GM12872 (cell line): ENCODE measurements around the gene TXN.

Experiments
- TF ChIP-seq, protein P1 (sequence below): IDR thresholded peaks from 3 replicates; pipeline ENCODE4 v1.5.1; 2011; ENCODE audit warnings: low read depth, mild to moderate bottlenecking, low read length, moderate library complexity; ENCODE audit not compliant: insufficient read depth

The TXN gene

DNA sequence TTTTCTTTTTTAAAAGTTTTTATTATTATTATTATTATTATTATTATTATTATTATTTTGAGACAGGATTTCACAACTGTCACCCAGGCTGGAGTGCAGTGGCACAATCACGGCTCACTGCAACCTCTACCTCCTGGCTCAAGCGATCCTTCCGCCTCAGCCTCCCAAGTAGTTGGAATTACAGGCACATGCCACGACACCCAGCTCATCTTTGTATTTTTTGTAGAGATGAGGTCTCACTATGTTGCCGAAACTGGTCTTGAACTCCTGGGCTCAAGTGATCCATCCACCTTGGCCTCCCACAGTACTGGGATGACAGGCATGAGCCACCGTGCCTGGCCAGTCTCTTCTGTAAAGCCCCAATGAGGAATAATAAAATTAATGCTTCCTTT, 31.0 kb upstream of the TXN start:
- TF ChIP-seq, protein P1, sequence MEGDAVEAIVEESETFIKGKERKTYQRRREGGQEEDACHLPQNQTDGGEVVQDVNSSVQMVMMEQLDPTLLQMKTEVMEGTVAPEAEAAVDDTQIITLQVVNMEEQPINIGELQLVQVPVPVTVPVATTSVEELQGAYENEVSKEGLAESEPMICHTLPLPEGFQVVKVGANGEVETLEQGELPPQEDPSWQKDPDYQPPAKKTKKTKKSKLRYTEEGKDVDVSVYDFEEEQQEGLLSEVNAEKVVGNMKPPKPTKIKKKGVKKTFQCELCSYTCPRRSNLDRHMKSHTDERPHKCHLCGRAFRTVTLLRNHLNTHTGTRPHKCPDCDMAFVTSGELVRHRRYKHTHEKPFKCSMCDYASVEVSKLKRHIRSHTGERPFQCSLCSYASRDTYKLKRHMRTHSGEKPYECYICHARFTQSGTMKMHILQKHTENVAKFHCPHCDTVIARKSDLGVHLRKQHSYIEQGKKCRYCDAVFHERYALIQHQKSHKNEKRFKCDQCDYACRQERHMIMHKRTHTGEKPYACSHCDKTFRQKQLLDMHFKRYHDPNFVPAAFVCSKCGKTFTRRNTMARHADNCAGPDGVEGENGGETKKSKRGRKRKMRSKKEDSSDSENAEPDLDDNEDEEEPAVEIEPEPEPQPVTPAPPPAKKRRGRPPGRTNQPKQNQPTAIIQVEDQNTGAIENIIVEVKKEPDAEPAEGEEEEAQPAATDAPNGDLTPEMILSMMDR: no peak

DNA sequence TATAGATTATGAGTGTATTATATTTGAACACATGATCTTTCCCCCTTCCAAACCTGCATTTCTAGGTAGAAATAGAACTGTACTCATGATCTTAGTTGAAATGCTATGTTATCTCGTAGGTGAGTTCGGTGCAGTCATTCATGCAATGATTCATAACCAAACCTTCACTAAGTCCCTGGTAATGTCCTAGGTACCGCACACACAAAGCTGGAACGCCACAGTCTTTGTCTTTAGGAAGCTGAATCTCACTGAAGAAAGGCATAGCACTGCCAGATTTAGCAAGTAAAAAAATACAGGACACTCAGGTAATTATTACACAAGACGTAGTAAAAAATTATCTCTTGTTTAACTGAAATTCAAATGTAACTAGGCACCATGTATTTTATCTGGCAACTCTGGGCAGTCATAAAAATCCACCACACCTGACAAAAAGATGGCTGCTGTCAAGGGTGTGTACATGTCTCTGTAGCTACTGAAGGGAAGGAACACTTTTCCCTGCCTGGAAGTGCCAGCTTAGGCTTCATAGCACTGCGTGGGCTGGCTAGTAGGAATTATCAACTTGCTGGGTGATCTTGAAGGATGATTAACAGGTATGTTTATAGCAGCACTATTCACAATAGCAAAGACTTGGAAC, 28.0 kb upstream of the TXN start:
- TF ChIP-seq, protein P1: no peak

DNA sequence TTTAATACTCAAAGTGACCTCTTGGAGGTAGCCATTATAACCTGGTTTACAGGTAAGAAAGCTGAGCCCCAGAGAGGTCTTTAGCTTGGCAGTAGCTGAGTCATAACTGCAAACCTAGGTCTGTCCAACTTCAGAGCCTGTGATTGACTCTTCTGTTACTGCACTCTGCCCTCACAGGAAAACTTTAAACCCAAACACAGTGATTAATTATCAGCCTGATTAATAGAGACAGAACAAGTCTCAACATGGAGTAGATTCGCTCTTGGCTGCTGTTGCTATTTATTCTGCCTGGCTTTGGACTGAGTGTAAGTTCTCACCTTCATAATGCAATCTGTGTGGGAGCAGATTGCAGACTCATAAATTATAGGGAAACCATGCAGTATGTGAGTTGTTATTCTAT, 27.4 kb upstream of the TXN start:
- TF ChIP-seq, protein P1: no peak

DNA sequence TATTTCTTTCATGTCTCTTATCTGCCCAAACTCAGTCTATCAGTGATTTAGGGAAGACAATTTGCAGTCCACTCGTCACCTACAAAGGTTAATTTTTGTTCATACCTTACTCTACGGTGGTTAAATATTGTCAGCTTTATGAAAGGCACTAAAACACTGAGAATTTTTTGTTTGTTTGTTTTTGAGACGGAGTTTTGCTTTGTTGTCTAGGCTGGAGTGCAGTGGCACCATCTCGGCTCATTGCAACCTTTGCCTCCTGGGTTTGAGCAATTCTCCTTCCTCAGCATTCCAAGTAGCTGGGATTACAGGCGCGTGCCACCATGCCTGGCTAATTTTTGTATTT, 26.4 kb upstream of the TXN start:
- TF ChIP-seq, protein P1: no peak

DNA sequence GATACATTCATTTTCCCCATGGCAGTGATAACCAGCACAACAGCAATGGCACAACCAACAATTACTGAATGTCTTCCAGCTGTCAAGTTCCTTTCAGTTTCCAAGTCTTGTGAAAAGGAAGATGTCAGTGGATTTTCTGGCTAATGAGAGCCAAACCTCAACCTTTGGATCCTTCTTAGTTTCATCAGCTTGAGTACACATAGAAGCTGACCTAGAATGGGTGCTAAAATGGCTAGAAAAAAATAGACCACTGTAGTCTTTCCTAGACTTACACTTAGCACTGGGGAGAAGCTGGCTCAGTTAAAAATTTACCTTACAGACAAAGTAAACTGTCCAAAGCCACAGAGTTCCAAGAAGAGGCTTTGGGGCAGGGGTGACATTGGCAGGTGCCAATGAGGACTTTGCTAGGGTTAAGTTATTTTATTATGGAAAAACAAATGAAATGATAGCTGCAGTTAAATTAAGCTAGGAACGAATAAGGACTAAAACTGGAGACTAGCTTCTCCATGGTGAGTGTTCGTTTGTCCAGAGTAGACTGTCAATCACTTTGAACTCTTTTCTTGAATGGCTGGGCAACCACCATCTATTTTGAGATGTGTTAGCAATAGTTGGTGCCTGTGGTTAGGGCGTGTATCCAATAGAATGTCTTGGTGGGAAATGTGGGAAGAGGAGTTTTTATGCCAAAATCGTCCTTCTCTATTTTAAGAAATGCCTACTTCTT, 25.9 kb upstream of the TXN start:
- TF ChIP-seq, protein P1: no peak

DNA sequence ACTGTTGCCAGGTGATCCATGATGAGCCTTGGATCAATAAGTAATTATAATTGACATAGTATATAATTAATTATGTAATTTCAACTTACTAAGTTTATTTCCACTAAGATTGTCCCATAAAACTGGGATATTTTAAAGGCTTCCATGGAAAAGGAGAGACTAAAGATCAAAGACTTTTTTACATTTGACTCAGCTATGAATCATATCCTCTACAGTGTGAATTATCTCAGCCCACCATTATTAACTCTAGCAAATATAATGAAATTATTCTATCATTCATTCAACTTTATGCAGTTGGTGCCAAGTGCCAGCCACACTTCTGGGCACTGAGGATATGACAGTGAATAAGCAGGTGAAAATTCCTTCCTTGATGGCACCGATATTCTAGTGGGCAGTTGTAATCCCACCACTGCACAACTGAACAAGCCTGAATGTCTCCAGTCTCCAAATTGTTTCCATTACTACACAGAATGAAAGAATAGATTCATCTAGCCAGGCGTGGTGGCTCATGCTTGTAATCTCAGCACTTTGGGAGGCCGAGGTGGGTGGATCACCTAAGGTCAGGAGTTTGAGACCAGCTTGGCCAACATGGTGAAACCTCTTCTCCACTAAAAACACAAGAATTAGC, 21.9 kb upstream of the TXN start:
- TF ChIP-seq, protein P1: no peak

DNA sequence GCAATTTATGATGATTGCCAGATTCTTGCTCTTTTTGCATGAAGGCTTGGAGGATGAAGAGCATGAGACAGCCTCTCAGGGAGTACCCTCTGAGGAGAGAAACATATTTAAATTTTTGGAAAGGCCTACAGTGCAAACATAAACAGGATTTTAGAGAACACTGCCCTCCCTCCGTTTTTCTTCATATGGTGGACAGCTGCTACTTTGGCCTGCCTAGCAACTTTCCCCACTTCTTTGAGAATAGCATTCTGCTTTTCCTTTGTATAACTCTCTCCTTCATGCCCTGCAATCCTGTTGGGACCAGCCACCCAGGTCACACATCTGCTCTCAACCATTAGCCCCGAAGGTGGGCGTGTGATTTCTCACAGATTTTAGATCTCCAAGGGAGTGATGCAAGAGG, 20.5 kb upstream of the TXN start:
- TF ChIP-seq, protein P1: no peak
